NB4 (cell line): ENCODE results near the gene MT1M.

Experiments
- DNase-seq: peaks from one replicate; pipeline ENCODE4 v3.0.0; 2010; ENCODE audit warnings: low read depth
- H3K4me3 ChIP-seq: one replicate; pipeline ENCODE4 v1.5.1; 2011; ENCODE audit warnings: mild to moderate bottlenecking, low read depth, low read length, moderate library complexity
- CTCF ChIP-seq: IDR thresholded peaks from one replicate; pipeline ENCODE4 v1.5.1; 2012; ENCODE audit warnings: low read depth, low read length
- MAX ChIP-seq: IDR thresholded peaks from 2 replicates; pipeline ENCODE4 v1.6.1; 2011; ENCODE audit warnings: low read depth, low read length
- MYC ChIP-seq: IDR thresholded peaks from 2 replicates; pipeline ENCODE4 v1.6.1; 2011; ENCODE audit warnings: low read depth, low read length
- POLR2A ChIP-seq: IDR thresholded peaks from 2 replicates; pipeline ENCODE4 v1.6.1; 2011; ENCODE audit warnings: mild to moderate bottlenecking; ENCODE audit not compliant: insufficient read length; ENCODE audit errors: extremely low read depth

MT1M gene

GRCh38 chr16:56682703-56683397 is 50.4 kb downstream of the MT1M start:
- TF ChIP-seq MYC (no peak), MAX (no peak), CTCF (no peak), POLR2A (no peak)
- peak overlapping the region; percentile 77 for H3K4me3 ChIP-seq
- DNase-seq = peak; percentile 38
